Ishikawa (cell line): ENCODE measurements around the gene GADL1.

Experiments used
- CEBPB ChIP-seq: IDR thresholded peaks from 2 replicates; pipeline ENCODE4 v1.6.1; 2012
- CREB1 ChIP-seq: IDR thresholded peaks from 2 replicates; pipeline ENCODE4 v1.6.1; 2012; ENCODE audit warnings: low read depth
- EP300 ChIP-seq: IDR thresholded peaks from 2 replicates; pipeline ENCODE4 v1.6.1; 2012; ENCODE audit warnings: borderline replicate concordance
- MAX ChIP-seq: IDR thresholded peaks from 2 replicates; pipeline ENCODE4 v1.6.1; 2012
- NFIC ChIP-seq: IDR thresholded peaks from 2 replicates; pipeline ENCODE4 v1.6.1; 2012
- RAD21 ChIP-seq: IDR thresholded peaks from 2 replicates; pipeline ENCODE4 v1.6.1; 2012; ENCODE audit warnings: low read depth
- REST ChIP-seq: IDR thresholded peaks from 2 replicates; pipeline ENCODE4 v1.6.1; 2012; ENCODE audit warnings: low read depth, mild to moderate bottlenecking
- TAF1 ChIP-seq: IDR thresholded peaks from 2 replicates; pipeline ENCODE4 v1.6.1; 2012; ENCODE audit warnings: low read depth, mild to moderate bottlenecking
- TCF12 ChIP-seq: IDR thresholded peaks from 2 replicates; pipeline ENCODE4 v1.6.1; 2012; ENCODE audit warnings: low read depth
- TEAD4 ChIP-seq: IDR thresholded peaks from 2 replicates; pipeline ENCODE4 v1.6.1; 2012
- USF1 ChIP-seq: IDR thresholded peaks from 2 replicates; pipeline ENCODE4 v1.6.1; 2012
- YY1 ChIP-seq: IDR thresholded peaks from 2 replicates; pipeline ENCODE4 v1.6.1; 2012; ENCODE audit warnings: low read depth
- ZBTB7A ChIP-seq: IDR thresholded peaks from 2 replicates; pipeline ENCODE4 v1.6.1; 2012; ENCODE audit warnings: low read depth

- TF ChIP-seq TCF12: no peak
- TF ChIP-seq YY1: no peak
- TF ChIP-seq MAX: no peak
- TF ChIP-seq REST: no peak
- no peak for TF ChIP-seq NFIC
- no peak for TF ChIP-seq EP300
- no peak for TF ChIP-seq RAD21
- no peak for TF ChIP-seq TAF1
- no peak for TF ChIP-seq TEAD4
- no peak for TF ChIP-seq ZBTB7A
- TF ChIP-seq CREB1: no peak
- TF ChIP-seq USF1: no peak
- no peak for TF ChIP-seq CEBPB
Measured at GRCh38 chr3:30681649-30682211, 212.7 kb downstream of the GADL1 start.
